H9 (cell line): Measurements from ENCODE around the gene NFKBIZ. TPM values are rescaled to one million over a fixed set of nuclear protein-coding genes. Genes with fewer than 3 reads are reported as not detected.

Experiments
- DNase-seq: peaks from one replicate; pipeline ENCODE4 v3.0.0-alpha.2; 2017
- H2AFZ ChIP-seq: one replicate; pipeline ENCODE4 v1.6.1; 2013; ENCODE audit warnings: mild to moderate bottlenecking, low read length, control low read depth, moderate library complexity
- H2AK5ac ChIP-seq: 2 replicates; pipeline ENCODE4 v1.6.1; 2013; ENCODE audit warnings: low read length, control low read depth, mixed read lengths; ENCODE audit not compliant: insufficient read length
- H2BK120ac ChIP-seq: one replicate; pipeline ENCODE4 v1.6.1; 2013; ENCODE audit warnings: low read depth, mild to moderate bottlenecking, low read length, control low read depth, inconsistent platforms; ENCODE audit not compliant: poor library complexity, severe bottlenecking
- H2BK12ac ChIP-seq: 2 replicates; pipeline ENCODE4 v1.6.1; 2013; ENCODE audit warnings: low read length, control low read depth, mixed read lengths, low read depth; ENCODE audit not compliant: insufficient read length
- H2BK15ac ChIP-seq: 2 replicates; pipeline ENCODE4 v1.6.1; 2013; ENCODE audit warnings: low read depth, low read length, control low read depth
- H2BK20ac ChIP-seq: one replicate; pipeline ENCODE4 v1.6.1; 2013; ENCODE audit warnings: low read depth, mild to moderate bottlenecking, low read length, control low read depth, inconsistent platforms; ENCODE audit not compliant: poor library complexity, severe bottlenecking
- H2BK5ac ChIP-seq: 2 replicates; pipeline ENCODE4 v1.6.1; 2013; ENCODE audit warnings: low read length, control low read depth, mixed read lengths; ENCODE audit not compliant: insufficient read length
- H3K14ac ChIP-seq: 2 replicates; pipeline ENCODE4 v1.6.1; 2013; ENCODE audit warnings: low read length, control low read depth; ENCODE audit not compliant: insufficient read depth
- H3K18ac ChIP-seq: 2 replicates; pipeline ENCODE4 v1.6.1; 2013; ENCODE audit warnings: low read depth, mild to moderate bottlenecking, mixed read lengths, low read length, control low read depth; ENCODE audit not compliant: insufficient read length
- H3K23ac ChIP-seq: 2 replicates; pipeline ENCODE4 v1.6.1; 2013; ENCODE audit warnings: low read length, control low read depth, mixed read lengths, low read depth; ENCODE audit not compliant: insufficient read length
- H3K23me2 ChIP-seq: 2 replicates; pipeline ENCODE4 v1.6.1; 2013; ENCODE audit warnings: low read depth, mild to moderate bottlenecking, mixed read lengths, low read length, control low read depth; ENCODE audit not compliant: insufficient read length, poor library complexity, severe bottlenecking
- H3K27ac ChIP-seq: 2 replicates; pipeline ENCODE4 v1.5.1; 2013; ENCODE audit warnings: low read length, control low read depth, mixed read lengths, low read depth; ENCODE audit not compliant: insufficient read length
- H3K27me3 ChIP-seq: 2 replicates; pipeline ENCODE4 v1.6.1; 2013; ENCODE audit warnings: low read length, control low read depth, inconsistent platforms; ENCODE audit not compliant: insufficient read depth
- H3K4ac ChIP-seq: 2 replicates; pipeline ENCODE4 v1.6.1; 2013; ENCODE audit warnings: low read depth, mild to moderate bottlenecking, control low read depth, inconsistent platforms, low read length, moderate library complexity
- H3K4me1 ChIP-seq: 2 replicates; pipeline ENCODE4 v1.6.1; 2013; ENCODE audit warnings: low read length, control low read depth, inconsistent platforms; ENCODE audit not compliant: insufficient read depth
- H3K4me2 ChIP-seq: 2 replicates; pipeline ENCODE4 v1.6.1; 2013; ENCODE audit warnings: low read length, control low read depth, mixed read lengths; ENCODE audit not compliant: insufficient read length, insufficient read depth
- H3K56ac ChIP-seq: 2 replicates; pipeline ENCODE4 v1.6.1; 2013; ENCODE audit warnings: low read depth, mild to moderate bottlenecking, mixed read lengths, low read length, control low read depth; ENCODE audit not compliant: insufficient read length
- H3K79me1 ChIP-seq: 2 replicates; pipeline ENCODE4 v1.6.1; 2013; ENCODE audit warnings: low read depth, mild to moderate bottlenecking, moderate library complexity, low read length, control low read depth, inconsistent platforms; ENCODE audit not compliant: insufficient read depth, poor library complexity, severe bottlenecking
- H3K79me2 ChIP-seq: 2 replicates; pipeline ENCODE4 v1.6.1; 2013; ENCODE audit warnings: low read length, control low read depth, inconsistent platforms; ENCODE audit not compliant: insufficient read depth
- H3K9ac ChIP-seq: 2 replicates; pipeline ENCODE4 v1.6.1; 2013; ENCODE audit warnings: low read length, control low read depth, mixed read lengths; ENCODE audit not compliant: insufficient read length; ENCODE audit errors: extremely low read depth
- H3K9me3 ChIP-seq: one replicate; pipeline ENCODE4 v1.6.1; 2013; ENCODE audit warnings: low read depth, low read length, inconsistent platforms; ENCODE audit not compliant: control insufficient read depth
- H3T11ph ChIP-seq: one replicate; pipeline ENCODE4 v1.6.1; 2013; ENCODE audit warnings: mild to moderate bottlenecking, low read length, control low read depth, inconsistent platforms
- H4K20me1 ChIP-seq: one replicate; pipeline ENCODE4 v1.6.1; 2013; ENCODE audit not compliant: control insufficient read depth, insufficient read length, insufficient read depth
- H4K5ac ChIP-seq: 2 replicates; pipeline ENCODE4 v1.6.1; 2013; ENCODE audit warnings: low read depth, mild to moderate bottlenecking, mixed read lengths, low read length, control low read depth; ENCODE audit not compliant: insufficient read length
- H4K8ac ChIP-seq: replicated peaks from 2 replicates; pipeline ENCODE4 v1.6.1; 2013; ENCODE audit warnings: low read length, control low read depth, mixed read lengths, low read depth; ENCODE audit not compliant: insufficient read length
- H4K91ac ChIP-seq: 2 replicates; pipeline ENCODE4 v1.6.1; 2013; ENCODE audit warnings: low read depth, mild to moderate bottlenecking, moderate library complexity, mixed read lengths, low read length, control low read depth; ENCODE audit not compliant: insufficient read length
- H3K27ac Mint-ChIP-seq, 3 experiments: 2 replicates in 2 of 3; 3 replicates in 1 of 3; pipeline ENCODE4 v1.8.0; 2020 to 2021; ENCODE audit warnings: mixed read lengths in 3 of 3, mild to moderate bottlenecking in 1 of 3, moderate library complexity in 1 of 3
- H3K27me3 Mint-ChIP-seq: 2 replicates; pipeline ENCODE4 v1.8.0; 2021; ENCODE audit warnings: low read depth, mild to moderate bottlenecking, moderate library complexity, mixed read lengths
- H3K36me3 Mint-ChIP-seq, 3 experiments: 2 replicates in 2 of 3; 3 replicates in 1 of 3; pipeline ENCODE4 v1.8.0; 2020 to 2021; ENCODE audit warnings: low read depth in 3 of 3, mixed read lengths in 3 of 3; ENCODE audit not compliant: insufficient read depth in 1 of 3
- H3K4me1 Mint-ChIP-seq, 2 experiments: 2 replicates each; pipeline ENCODE4 v1.8.0; 2020; ENCODE audit warnings: mixed read lengths in 2 of 2
- H3K4me3 Mint-ChIP-seq, 2 experiments: 2 replicates in 1 of 2; 3 replicates in 1 of 2; pipeline ENCODE4 v1.8.0; 2020 to 2021; ENCODE audit warnings: mild to moderate bottlenecking in 2 of 2, mixed read lengths in 2 of 2, moderate library complexity in 1 of 2
- H3K9me3 Mint-ChIP-seq, 2 experiments: 2 replicates in 1 of 2; 3 replicates in 1 of 2; pipeline ENCODE4 v1.8.0; 2020; ENCODE audit warnings: mild to moderate bottlenecking in 2 of 2, mixed read lengths in 2 of 2, moderate library complexity in 1 of 2
- CTCF ChIP-seq: fragments of 200-600 bp; sonication (generic); conservative IDR thresholded peaks from 3 replicates; pipeline ENCODE4 v1.8.0; 2021; ENCODE audit warnings: antibody characterized with exemption, mild to moderate bottlenecking
- WGBS: extraction: QIAGEN DNeasy Blood & Tissue Kit; methylation state at CpG from one replicate; pipeline ENCODE4 v1.1.7; 2013; ENCODE audit warnings: missing lambda C conversion rate, low lambda C conversion rate, mixed read lengths; ENCODE audit not compliant: insufficient read length; ENCODE audit errors: extremely low coverage; 5-methylcytosine and 5-hydroxymethylcytosine counted together
- total RNA-seq: library from RNA; stranded (reverse); gene quantifications from 2 replicates; pipeline ENCODE4 v1.2.1, GENCODE V29; 2021

The NFKBIZ gene
- total RNA-seq, 1 experiment from 2014 or later = 11.1 TPM

- Histone ChIP-seq H3K18ac (no peak overlapping the region), H3K4me1 (peaks cover 7% of the 10 kb centered on the region), H2BK20ac (no peak overlapping the region), H4K91ac (no peak overlapping the region), H2BK12ac (no peak overlapping the region), H4K20me1 (no peaks in the 10 kb centered on the region), H3K79me2 (peaks cover 5% of the 10 kb centered on the region; the same call in 1 of the 2 replicates), H3K79me1 (no peaks in the 10 kb centered on the region), H3K23me2 (no peaks in the 10 kb centered on the region), H3K4ac (no peak overlapping the region), H2BK15ac (no peak overlapping the region), H3K27ac (no peak overlapping the region), H3T11ph (no peak overlapping the region), H3K4me2 (no peak overlapping the region), H2BK120ac (no peak overlapping the region), H3K14ac (no peak overlapping the region), H4K8ac (no peak overlapping the region), H2AFZ (no peak overlapping the region), H3K9ac (no peak overlapping the region), H3K56ac (no peak overlapping the region), H2BK5ac (no peak overlapping the region), H3K23ac (no peak overlapping the region), H4K5ac (no peak overlapping the region), H3K9me3 (no peaks in the 10 kb centered on the region), H2AK5ac (no peak overlapping the region), H3K27me3 (no peaks in the 10 kb centered on the region)
- Mint-ChIP-seq H3K27ac (no peak overlapping the region), H3K4me1 (peaks cover 46 to 52% of the 10 kb centered on the region in 2 experiments), H3K27me3 (no peaks in the 10 kb centered on the region), H3K9me3 (no peaks in the 10 kb centered on the region), H3K4me3 (no peak overlapping the region), H3K36me3 (peaks cover 0 to 7% (median 5%) of the 10 kb centered on the region in 3 experiments; a peak in 5 of 7 replicates)
- no peak for DNase-seq
- no peak for TF ChIP-seq CTCF
- WGBS = no CpG with 5 or more reads among the region's 2 CpGs
Measured at GRCh38 chr3:101845425-101845824, 3.9 kb upstream of the NFKBIZ start.
